ENCODE results near the gene ITGA11. TPM values are rescaled to one million over a fixed set of nuclear protein-coding genes. Genes with fewer than 3 reads are reported as not detected.
A peak's percentile ranks its signal among the peaks of the same experiment; 100 is the strongest.

ITGA11 gene
- total and polyA plus RNA-seq, 9 donors, result 1.2 to 34.5 (median 4.4) TPM

GRCh38 chr15:68373028-68373427 lies 58.9 kb downstream of the ITGA11 start:
- Histone ChIP-seq H3K27ac (no peak overlapping the region), H3K36me3 (no peaks in the 10 kb centered on the region), H3K4me1 (ENCODE audit: insufficient read depth) (peaks cover 5% of the 10 kb centered on the region), H3K27me3 (no peaks in the 10 kb centered on the region), H3K4me3 (no peak overlapping the region), H3K9me3 (no peaks in the 10 kb centered on the region)
- intact Hi-C loops (cut with DNase I), result loop anchor here in 1 of 4 donors (5.0 kb wide), 1 partner anchor 66 kb away; no protein-coding TSS in a partner anchor
- peak in 2 of 5 donors; percentile 1 to 5 for DNase-seq
- TF ChIP-seq POLR2A (IDR thresholded peaks at IDR 0.05) (no peak), EP300 (IDR thresholded peaks at IDR 0.05) (no peak)
- TF ChIP-seq, protein P1, sequence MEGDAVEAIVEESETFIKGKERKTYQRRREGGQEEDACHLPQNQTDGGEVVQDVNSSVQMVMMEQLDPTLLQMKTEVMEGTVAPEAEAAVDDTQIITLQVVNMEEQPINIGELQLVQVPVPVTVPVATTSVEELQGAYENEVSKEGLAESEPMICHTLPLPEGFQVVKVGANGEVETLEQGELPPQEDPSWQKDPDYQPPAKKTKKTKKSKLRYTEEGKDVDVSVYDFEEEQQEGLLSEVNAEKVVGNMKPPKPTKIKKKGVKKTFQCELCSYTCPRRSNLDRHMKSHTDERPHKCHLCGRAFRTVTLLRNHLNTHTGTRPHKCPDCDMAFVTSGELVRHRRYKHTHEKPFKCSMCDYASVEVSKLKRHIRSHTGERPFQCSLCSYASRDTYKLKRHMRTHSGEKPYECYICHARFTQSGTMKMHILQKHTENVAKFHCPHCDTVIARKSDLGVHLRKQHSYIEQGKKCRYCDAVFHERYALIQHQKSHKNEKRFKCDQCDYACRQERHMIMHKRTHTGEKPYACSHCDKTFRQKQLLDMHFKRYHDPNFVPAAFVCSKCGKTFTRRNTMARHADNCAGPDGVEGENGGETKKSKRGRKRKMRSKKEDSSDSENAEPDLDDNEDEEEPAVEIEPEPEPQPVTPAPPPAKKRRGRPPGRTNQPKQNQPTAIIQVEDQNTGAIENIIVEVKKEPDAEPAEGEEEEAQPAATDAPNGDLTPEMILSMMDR (IDR thresholded peaks at IDR 0.05), result no peak
- 63 to 93% (median 67%) methylated on average over 2 to 3 of the region's 3 CpGs for WGBS, 3 donors

GRCh38 chr15:68372291-68372811 lies 59.6 kb downstream of the ITGA11 start:
- H3K4me3 ChIP-seq, result no peak overlapping the region
- no peak overlapping the region for H3K27ac ChIP-seq
- no peaks in the 10 kb centered on the region for H3K36me3 ChIP-seq
- peaks cover 5% of the 10 kb centered on the region for H3K4me1 ChIP-seq (ENCODE audit: insufficient read depth)
- WGBS, 3 donors, result 88 to 95% (median 93%) methylated on average over 12 of the region's 12 CpGs
- TF ChIP-seq POLR2A (IDR thresholded peaks at IDR 0.05) (no peak), EP300 (IDR thresholded peaks at IDR 0.05) (no peak)
- TF ChIP-seq, protein P1 (IDR thresholded peaks at IDR 0.05), result no peak
- intact Hi-C loops (cut with DNase I), result loop anchor here in 1 of 4 donors (5.0 kb wide), 1 partner anchor 65 kb away; no protein-coding TSS in a partner anchor
- H3K27me3 ChIP-seq, result no peaks in the 10 kb centered on the region
- peak in 3 of 5 donors; percentile 15 to 31 (median 16) for DNase-seq
- H3K9me3 ChIP-seq, result no peaks in the 10 kb centered on the region

DNA sequence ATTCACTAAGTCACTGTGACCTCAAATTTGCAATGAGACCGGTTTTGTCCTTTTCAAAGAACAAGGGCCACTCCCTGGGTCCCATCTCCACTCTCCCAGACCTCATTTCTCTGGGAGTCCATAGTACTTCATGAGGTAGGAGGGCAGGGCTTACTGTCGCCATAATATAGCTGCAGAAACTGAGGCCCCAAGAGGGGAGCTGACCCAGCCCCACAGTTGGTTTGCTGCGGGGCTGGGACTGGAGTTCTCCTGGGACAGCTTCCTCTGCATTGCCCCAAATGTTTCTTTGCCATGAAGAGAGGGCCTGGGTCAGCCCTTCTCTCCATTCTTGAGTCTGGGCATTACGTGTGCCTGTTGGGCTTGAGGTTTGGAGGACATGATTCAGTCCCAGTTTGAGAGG lies 60.1 kb downstream of the ITGA11 start:
- Histone ChIP-seq H3K4me3 (no peak overlapping the region), H3K36me3 (no peaks in the 10 kb centered on the region), H3K27ac (no peak overlapping the region), H3K9me3 (no peaks in the 10 kb centered on the region), H3K4me1 (ENCODE audit: insufficient read depth) (peaks cover 5% of the 10 kb centered on the region), H3K27me3 (no peaks in the 10 kb centered on the region)
- intact Hi-C loops (cut with DNase I), result loop anchor here in 1 of 4 donors (5.0 kb wide), 1 partner anchor 65 kb away; no protein-coding TSS in a partner anchor
- TF ChIP-seq, protein P1 (IDR thresholded peaks at IDR 0.05), result no peak
- TF ChIP-seq POLR2A (IDR thresholded peaks at IDR 0.05), result no peak
- no peak for TF ChIP-seq EP300 (IDR thresholded peaks at IDR 0.05)
- peak in 2 of 5 donors; percentile 6 to 15 for DNase-seq
- 88 to 94% (median 92%) methylated on average over 4 of the region's 4 CpGs for WGBS, 3 donors

GRCh38 chr15:68371160-68371559 lies 60.8 kb downstream of the ITGA11 start:
- Histone ChIP-seq H3K4me1 (ENCODE audit: insufficient read depth) (peaks cover 5% of the 10 kb centered on the region), H3K9me3 (no peaks in the 10 kb centered on the region), H3K27ac (no peak overlapping the region), H3K4me3 (no peak overlapping the region), H3K36me3 (no peaks in the 10 kb centered on the region), H3K27me3 (no peaks in the 10 kb centered on the region)
- 31 to 40% (median 40%) methylated on average over 6 of the region's 6 CpGs for WGBS, 3 donors
- peak in 2 of 5 donors; percentile 22 to 42 for DNase-seq
- TF ChIP-seq POLR2A (IDR thresholded peaks at IDR 0.05) (no peak), EP300 (IDR thresholded peaks at IDR 0.05) (no peak)
- TF ChIP-seq, protein P1 (IDR thresholded peaks at IDR 0.05), result no peak
- intact Hi-C loops (cut with DNase I), result loop anchor here in 1 of 4 donors (5.0 kb wide), 1 partner anchor 64 kb away; no protein-coding TSS in a partner anchor

Measured in ovary (tissue), 9 donors.